Caki2 (cell line): ENCODE data around the gene ARMC10. TPM values are rescaled to one million over a fixed set of nuclear protein-coding genes. Genes with fewer than 3 reads are reported as not detected.
"Not testable (repeated sequence)": the region's sequence is repeated elsewhere in the genome, so short reads cannot be mapped to it uniquely, and the experiment has no call there.

ENCODE experiments used
- DNase-seq: peaks from one replicate; pipeline ENCODE4 v3.0.0-alpha.2; 2015; ENCODE audit warnings: low read depth
- in situ Hi-C: cut with HindIII; loops from 2 replicates; pipeline ENCODE4 v1.10.0; 2016; ENCODE audit warnings: low sequenced_read_pairs, low pct_unique_long_range_greater_than_20kb, mixed read lengths
- total RNA-seq: library from RNA; depleted of rRNA; stranded (reverse); fragments of >200 nt; shearing (Covaris generic); gene quantifications from 2 replicates; pipeline ENCODE4 v1.2.3, GENCODE V29; 2014; ENCODE audit warnings: low replicate concordance

Gene ARMC10
- total RNA-seq, 1 experiment from 2014 or later, result 53.9 TPM

GRCh38 chr7:103075337-103075918 lies 488 bp downstream of the ARMC10 start:
- in situ Hi-C loops, result no loop called here
- DNase-seq, result peak; percentile 39

GRCh38 chr7:103076764-103077163 lies 1.8 kb downstream of the ARMC10 start:
- in situ Hi-C loops, result no loop called here
- DNase-seq, result no peak

- in situ Hi-C loops, result no loop called here
- no peak for DNase-seq
Measured at GRCh38 chr7:103077318-103077717, 2.4 kb downstream of the ARMC10 start.

GRCh38 chr7:103078226-103078625 lies 3.3 kb downstream of the ARMC10 start:
- in situ Hi-C loops, DNase-seq: not testable (repeated sequence)

GRCh38 chr7:103079836-103080235 lies 4.9 kb downstream of the ARMC10 start:
- in situ Hi-C loops, result no loop called here
- no peak for DNase-seq

GRCh38 chr7:103080923-103081322 lies 6.0 kb downstream of the ARMC10 start:
- in situ Hi-C loops, result no loop called here
- no peak for DNase-seq

- in situ Hi-C loops, result no loop called here
Measured at GRCh38 chr7:103082497-103082896, 7.6 kb downstream of the ARMC10 start.

GRCh38 chr7:103083210-103083609 lies 8.3 kb downstream of the ARMC10 start:
- no peak for DNase-seq
- in situ Hi-C loops, result no loop called here

More at GRCh38 chr7:103082497-103082896, 7.6 kb downstream of the ARMC10 start:
- DNase-seq, result no peak

- DNase-seq, in situ Hi-C loops: not testable (repeated sequence)
Measured at GRCh38 chr7:103092321-103092720, 17.4 kb downstream of the ARMC10 start.

GRCh38 chr7:103093429-103093828 lies 18.5 kb downstream of the ARMC10 start:
- no peak for DNase-seq
- in situ Hi-C loops, result no loop called here

- DNase-seq, result peak; percentile 19
- in situ Hi-C loops, result no loop called here
Measured at GRCh38 chr7:103094102-103094501, 19.2 kb downstream of the ARMC10 start.

- DNase-seq, in situ Hi-C loops: not testable (repeated sequence)
Measured at GRCh38 chr7:103095558-103095957, 20.6 kb downstream of the ARMC10 start.

- in situ Hi-C loops, result no loop called here
Measured at GRCh38 chr7:103097041-103097440, 22.1 kb downstream of the ARMC10 start.

GRCh38 chr7:103100348-103100747 lies 25.4 kb downstream of the ARMC10 start:
- in situ Hi-C loops, result no loop called here
- DNase-seq, result no peak

More at GRCh38 chr7:103097041-103097440, 22.1 kb downstream of the ARMC10 start:
- no peak for DNase-seq

GRCh38 chr7:103101543-103101942 lies 26.6 kb downstream of the ARMC10 start:
- in situ Hi-C loops, result no loop called here

GRCh38 chr7:103106005-103106702 lies 31.2 kb downstream of the ARMC10 start:
- DNase-seq, result no peak
- in situ Hi-C loops, result no loop called here

More at GRCh38 chr7:103101543-103101942, 26.6 kb downstream of the ARMC10 start:
- no peak for DNase-seq

- in situ Hi-C loops, DNase-seq: not testable (repeated sequence)
Measured at GRCh38 chr7:103106703-103107070, 31.7 kb downstream of the ARMC10 start.

GRCh38 chr7:103113164-103113563 lies 38.2 kb downstream of the ARMC10 start:
- in situ Hi-C loops, result no loop called here
- DNase-seq, result peak; percentile 61

GRCh38 chr7:103114576-103115008 lies 39.7 kb downstream of the ARMC10 start:
- DNase-seq, result no peak
- in situ Hi-C loops, result no loop called here

- in situ Hi-C loops, result no loop called here
- DNase-seq, result peak; percentile 54
Measured at GRCh38 chr7:103115771-103116170, 40.8 kb downstream of the ARMC10 start.
